CD4-positive, alpha-beta T cell treated with Interleukin-10 for 1 hour (primary cell): ENCODE data around the gene CSTF2T.
"Not testable (repeated sequence)": the region's sequence is repeated elsewhere in the genome, so short reads cannot be mapped to it uniquely, and the experiment has no call there.

ENCODE experiments used
- DNase-seq: peaks from one replicate; pipeline ENCODE4 v3.0.0-alpha.2; 2020

Gene CSTF2T

GRCh38 chr10:51694086-51694768, 5.2 kb downstream of the CSTF2T start:
- DNase-seq = no peak

GRCh38 chr10:51691135-51691534, 8.3 kb downstream of the CSTF2T start:
- DNase-seq = no peak

GRCh38 chr10:51689536-51689935, 9.9 kb downstream of the CSTF2T start:
- DNase-seq = no peak

GRCh38 chr10:51688826-51689225, 10.6 kb downstream of the CSTF2T start:
- DNase-seq = not testable (repeated sequence)

DNA sequence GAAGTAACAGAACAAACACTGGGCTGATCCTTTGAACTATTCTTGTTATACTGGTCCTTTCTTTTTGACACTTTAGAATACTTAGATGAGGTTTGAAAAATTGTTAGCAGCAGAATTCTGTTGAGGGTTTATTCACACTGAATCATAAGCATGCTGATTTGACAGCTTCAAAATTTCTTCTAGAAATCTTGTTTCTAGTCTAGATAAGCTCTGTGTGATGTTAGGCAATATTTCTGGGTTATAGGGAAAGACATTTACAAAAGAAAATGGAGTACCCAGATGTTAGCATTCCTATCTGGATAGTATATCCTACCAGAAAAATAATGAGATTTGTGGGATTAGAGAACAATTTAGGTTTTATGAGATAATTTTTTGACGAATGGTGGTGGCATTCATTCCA, 12.1 kb downstream of the CSTF2T start:
- no peak for DNase-seq

DNA sequence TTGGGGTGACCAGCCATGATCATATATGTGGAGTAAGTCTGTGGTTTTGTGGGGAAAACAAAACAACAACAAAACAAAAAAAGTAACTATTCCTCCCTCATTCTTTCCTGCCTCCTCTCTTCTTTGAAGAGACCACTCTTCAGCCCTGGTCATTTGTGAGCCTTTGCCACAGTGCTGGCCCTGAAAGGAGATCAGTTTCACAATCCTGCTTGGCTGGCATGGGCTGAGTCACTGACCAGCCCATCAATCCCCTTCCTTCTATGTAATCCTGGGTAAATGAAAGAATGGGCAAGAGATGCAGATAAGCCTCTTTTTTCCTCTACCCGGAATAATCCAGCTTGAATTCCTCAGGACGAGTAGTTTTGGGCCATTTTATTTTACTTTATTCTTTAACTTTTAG, 13.6 kb downstream of the CSTF2T start:
- no peak for DNase-seq

- no peak for DNase-seq
These were observed 16.2 kb downstream of the CSTF2T start for GRCh38 chr10:51683031-51683691.

DNA sequence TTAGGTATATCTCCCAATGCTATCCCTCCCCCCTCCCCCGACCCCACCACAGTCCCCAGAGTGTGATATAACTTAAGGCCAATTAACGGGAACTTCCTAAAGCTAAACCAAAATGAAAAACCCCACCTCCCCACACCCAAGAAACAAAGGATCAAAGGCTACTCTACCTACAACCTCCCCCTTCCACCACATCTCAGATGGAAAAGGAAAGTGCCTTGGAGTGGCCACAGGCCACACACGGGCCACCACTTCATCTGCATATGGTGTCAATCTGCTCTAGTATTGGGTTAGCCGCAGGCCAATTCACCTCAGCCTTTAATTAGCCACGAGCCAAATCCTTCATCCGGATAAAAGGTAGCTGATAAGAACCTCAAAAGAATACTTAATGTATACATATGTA, 19.6 kb downstream of the CSTF2T start:
- no peak for DNase-seq

- no peak for DNase-seq
These were observed 24.3 kb downstream of the CSTF2T start for GRCh38 chr10:51675088-51675487.

GRCh38 chr10:51672039-51672535, 27.3 kb downstream of the CSTF2T start:
- DNase-seq = no peak

DNA sequence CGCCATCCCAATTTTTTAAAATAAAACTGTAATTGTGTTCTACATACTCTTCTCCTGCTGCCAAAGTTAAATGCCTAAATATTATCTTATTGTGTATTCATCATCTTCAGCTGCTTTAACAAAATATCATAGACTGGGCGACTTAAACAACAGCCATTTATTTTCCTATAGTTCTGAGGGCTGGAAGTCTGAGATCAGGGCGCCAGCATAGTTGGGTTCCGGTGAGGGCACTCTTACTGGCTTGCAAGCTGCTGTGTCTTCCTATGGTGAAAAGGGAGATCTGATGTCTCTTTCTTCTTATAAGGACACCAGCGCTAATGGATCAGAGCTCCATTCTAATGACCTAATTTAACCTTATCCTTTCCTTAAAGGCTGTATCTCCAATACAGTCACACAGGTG, 30.4 kb downstream of the CSTF2T start:
- no peak for DNase-seq

DNA sequence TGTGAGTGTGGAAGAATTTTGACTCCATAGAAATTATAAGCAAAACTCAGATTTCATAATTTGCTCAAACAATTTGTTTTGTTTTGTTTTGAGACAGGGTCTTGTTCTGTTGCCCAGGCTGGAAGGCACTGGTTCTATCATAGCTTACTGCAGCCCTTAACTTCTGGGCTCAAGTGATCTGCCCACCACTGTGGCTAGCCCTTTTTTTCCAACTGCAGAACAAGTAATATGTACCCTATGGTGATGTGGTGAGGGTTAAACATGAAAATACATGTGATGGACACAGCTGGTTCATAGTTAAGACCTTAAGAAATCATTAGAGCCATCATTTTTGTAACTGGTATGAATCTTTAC, 31.1 kb downstream of the CSTF2T start:
- no peak for DNase-seq

DNA sequence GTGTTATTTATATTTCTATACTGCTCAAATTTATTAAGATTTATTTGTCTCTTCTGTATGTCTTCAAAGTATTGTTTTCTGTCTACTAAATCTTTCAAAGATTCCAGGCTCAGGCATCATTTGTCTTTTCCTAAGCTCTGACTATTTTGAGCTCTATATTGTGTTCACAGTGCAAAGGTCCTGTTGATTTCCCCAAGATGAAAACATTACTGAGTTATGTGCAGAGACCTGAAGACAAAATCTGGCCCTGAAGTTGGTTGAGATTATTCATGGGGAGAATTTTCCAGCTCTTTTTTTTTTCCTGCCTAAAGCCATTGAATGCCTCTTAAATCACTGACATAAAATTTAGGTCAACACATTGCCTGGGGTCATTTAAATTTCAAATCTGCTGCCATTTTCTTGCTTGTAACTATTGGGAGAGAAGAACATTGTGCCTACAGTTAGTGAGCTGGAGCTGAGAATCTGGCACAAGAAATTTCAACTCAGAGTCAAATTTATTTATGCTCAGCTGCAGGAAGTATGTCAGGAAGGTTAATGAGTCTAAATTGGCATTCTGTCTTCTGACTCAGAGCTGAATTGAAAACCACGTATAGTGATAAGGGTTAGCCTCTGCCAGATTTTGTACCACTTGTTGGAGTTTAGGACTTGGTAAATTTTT, 31.6 kb downstream of the CSTF2T start:
- no peak for DNase-seq

DNA sequence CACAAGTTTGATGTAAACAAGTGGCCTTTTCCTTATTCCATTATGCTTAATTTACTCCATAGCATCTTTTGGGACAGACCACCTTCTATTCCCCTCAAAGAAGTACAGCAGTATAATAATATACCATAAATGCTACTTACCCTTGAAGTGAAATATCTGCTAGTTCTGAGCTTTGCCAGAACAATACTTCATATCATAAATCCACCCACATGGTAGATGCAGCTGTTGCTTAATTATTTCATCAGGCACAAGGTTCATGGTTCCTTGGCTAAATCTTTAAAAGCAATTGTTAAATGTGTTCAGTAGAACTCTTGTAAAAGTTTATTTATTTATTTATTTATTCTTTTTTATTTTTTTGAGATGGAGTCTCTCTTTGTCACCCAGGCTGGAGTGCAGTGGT, 32.9 kb downstream of the CSTF2T start:
- DNase-seq = no peak

DNA sequence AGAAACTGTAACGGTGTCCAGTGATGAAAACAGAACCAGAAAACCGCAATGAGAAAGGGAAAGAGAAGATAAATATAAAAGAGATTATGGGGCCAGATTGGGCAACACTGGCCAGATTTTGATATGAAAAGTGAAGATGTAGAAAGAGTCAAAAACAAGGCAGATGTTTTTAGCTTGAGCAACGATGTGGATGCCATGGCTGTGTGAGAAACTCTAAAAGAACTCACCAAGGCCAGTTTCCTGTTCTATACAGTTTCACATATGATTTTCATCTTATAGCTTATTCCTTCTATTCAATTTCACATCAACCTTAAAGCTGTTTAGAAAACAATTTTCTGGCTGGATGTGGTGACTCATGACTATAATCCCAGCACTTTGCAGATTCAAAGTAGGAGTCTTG, 36.3 kb downstream of the CSTF2T start:
- DNase-seq = no peak

- no peak for DNase-seq
These were observed 40.1 kb downstream of the CSTF2T start for GRCh38 chr10:51659344-51659743.

DNA sequence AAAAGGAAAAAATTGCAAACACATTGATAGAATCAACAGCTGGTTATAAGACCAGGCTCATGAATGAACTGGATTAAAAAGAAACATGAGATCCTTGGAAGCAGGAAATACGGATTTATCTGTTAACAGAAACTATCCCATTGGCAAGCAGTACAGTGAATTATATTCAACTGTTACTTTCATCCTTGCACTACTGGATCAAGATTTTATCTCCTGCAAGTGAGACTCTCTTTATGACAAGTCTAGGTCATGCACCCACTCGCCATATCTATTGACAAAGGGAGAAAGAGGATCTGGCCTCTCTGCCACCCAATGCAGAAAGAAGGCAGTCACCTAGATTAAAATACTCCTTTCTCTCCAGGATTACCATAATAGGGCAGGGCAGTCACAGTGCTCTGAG, 41.4 kb downstream of the CSTF2T start:
- DNase-seq = no peak

- no peak for DNase-seq
These were observed 42.9 kb downstream of the CSTF2T start for GRCh38 chr10:51656503-51656902.

GRCh38 chr10:51654918-51655317, 44.5 kb downstream of the CSTF2T start:
- DNase-seq = no peak

- no peak for DNase-seq
These were observed 46.4 kb downstream of the CSTF2T start for GRCh38 chr10:51653025-51653424.

DNA sequence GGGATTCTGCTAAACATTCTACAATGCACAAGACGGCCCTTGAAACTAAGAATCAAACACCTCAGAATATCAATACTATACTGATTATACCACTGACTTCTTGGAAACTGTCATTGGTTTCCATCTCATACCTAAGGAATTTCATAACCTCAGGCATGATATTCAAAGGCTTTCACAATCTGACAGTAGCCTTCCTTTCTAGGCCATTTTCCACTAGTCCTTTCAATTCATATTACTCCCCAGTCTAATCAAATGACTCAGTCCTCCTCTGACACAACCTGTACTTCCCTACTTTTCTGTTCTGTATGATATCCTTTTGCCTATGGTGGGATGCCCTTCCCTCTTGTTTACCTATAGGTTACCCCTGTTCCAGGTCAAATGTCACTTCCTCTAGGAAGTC, 48.3 kb downstream of the CSTF2T start:
- no peak for DNase-seq

DNA sequence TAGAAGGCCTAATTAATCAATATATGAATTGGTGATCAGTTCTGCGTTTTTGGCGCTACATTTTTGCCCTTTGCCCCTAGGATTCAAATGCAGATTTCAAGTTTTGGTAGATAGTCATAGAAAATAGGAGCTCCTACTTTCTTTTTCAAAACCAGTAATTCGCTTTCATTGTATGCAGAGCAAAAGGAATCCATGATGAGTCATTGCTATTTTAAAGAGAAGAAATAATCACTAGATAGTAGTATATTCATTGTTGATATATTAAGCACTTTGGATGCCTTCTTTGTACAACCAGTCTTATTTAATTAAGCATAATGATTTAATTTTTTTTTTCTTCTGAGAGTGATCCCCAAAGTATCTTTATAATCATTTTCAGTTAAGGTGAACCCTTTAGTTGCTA, 50.3 kb downstream of the CSTF2T start:
- no peak for DNase-seq
